ENCODE data around the gene USP27X. TPM values are rescaled to one million over a fixed set of nuclear protein-coding genes. Genes with fewer than 3 reads are reported as not detected.

USP27X gene
- total and polyA plus RNA-seq, 2 of the 4 experiments (the other 2 are of a cell fraction): 2.7 to 6.3 TPM

DNA sequence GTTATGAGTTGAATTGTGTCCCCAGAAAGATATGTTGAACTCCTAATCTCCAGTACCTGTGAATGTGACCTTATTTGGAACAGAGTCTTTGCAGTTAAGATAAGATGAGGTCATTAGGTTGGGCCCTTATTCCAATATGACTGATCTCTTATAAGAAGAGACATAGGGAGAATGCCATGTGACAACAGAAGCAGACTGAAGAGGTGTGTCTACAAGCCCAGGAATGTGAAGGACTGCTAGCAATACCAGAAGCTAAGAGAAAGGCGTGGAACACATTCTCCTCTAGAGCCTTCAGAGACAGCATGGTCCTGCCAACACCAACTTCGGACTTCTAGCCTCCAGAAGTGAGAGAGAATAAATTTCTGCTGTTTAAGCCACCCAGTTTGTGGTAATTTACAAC, 22.5 kb upstream of the USP27X start:
- no peak overlapping the region for H3K27ac ChIP-seq (ENCODE audit: insufficient read depth, low read length)
- H3K4ac ChIP-seq (ENCODE audit: low read depth, low read length): no peak overlapping the region
- in situ Hi-C loops (cut with MboI; ENCODE audit: low sequenced_read_pairs): no loop called here
- no peak overlapping the region for H2BK120ac ChIP-seq (ENCODE audit: low read depth, low read length)
- ATAC-seq (ENCODE audit: low read depth): no peak
- H3K14ac ChIP-seq (replicated peaks; ENCODE audit: low read depth, low read length): no peak overlapping the region
- intact Hi-C loops (cut with micrococcal nuclease): no loop called here
- no peak overlapping the region for H3K9ac ChIP-seq (ENCODE audit: low read depth, low read length)
- no peak overlapping the region for H3K4me3 ChIP-seq (ENCODE audit: insufficient read depth, low read depth, low read length)
- CTCF ChIA-PET: no interaction called here
- no peaks in the 10 kb centered on the region for H3K79me1 ChIP-seq (ENCODE audit: low read depth in 1 of 2, low read length in 2 of 2)
- no peaks in the 10 kb centered on the region for H3K9me1 ChIP-seq (ENCODE audit: insufficient read depth, low read length)
- POLR2A ChIA-PET (ENCODE audit: unreplicated experiment): no interaction called here
- H4K20me1 ChIP-seq (ENCODE audit: insufficient read depth, low read length): no peaks in the 10 kb centered on the region
- no peak overlapping the region for H4K91ac ChIP-seq (ENCODE audit: insufficient read depth, low read depth, low read length)
- no peak overlapping the region for H3K23ac ChIP-seq (ENCODE audit: low read depth, low read length)
- H3K9me3 ChIP-seq (ENCODE audit: control insufficient read depth, insufficient read depth, low read length): no peaks in the 10 kb centered on the region
- H2AK5ac ChIP-seq (ENCODE audit: low read depth, low read length): no peak overlapping the region
- H3K27me3 ChIP-seq (ENCODE audit: control insufficient read depth, insufficient read depth, low read length): peaks cover 7% of the 10 kb centered on the region
- no peak overlapping the region for H2AFZ ChIP-seq (replicated peaks; ENCODE audit: low read length, poor library complexity)
- no CpG with 5 or more reads among the region's 2 CpGs for WGBS, 2 experiments (ENCODE audit: extremely low coverage in 2 of 2, insufficient read length in 1 of 2)
- TF ChIP-seq, protein P1, sequence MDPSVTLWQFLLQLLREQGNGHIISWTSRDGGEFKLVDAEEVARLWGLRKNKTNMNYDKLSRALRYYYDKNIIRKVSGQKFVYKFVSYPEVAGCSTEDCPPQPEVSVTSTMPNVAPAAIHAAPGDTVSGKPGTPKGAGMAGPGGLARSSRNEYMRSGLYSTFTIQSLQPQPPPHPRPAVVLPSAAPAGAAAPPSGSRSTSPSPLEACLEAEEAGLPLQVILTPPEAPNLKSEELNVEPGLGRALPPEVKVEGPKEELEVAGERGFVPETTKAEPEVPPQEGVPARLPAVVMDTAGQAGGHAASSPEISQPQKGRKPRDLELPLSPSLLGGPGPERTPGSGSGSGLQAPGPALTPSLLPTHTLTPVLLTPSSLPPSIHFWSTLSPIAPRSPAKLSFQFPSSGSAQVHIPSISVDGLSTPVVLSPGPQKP (IDR thresholded peaks at IDR 0.05; ENCODE audit: borderline replicate concordance, low read depth, low read length): no peak
- TF ChIP-seq BHLHE40 (IDR thresholded peaks at IDR 0.05; ENCODE audit: low read depth, low read length) (no peak), POLR2A (IDR thresholded peaks at IDR 0.05; ENCODE audit: low read depth, low read length) (no peak), FOS (IDR thresholded peaks at IDR 0.05; ENCODE audit: low read depth, low read length) (no peak), RFX5 (IDR thresholded peaks at IDR 0.05; ENCODE audit: low read depth, low read length) (no peak), SMC3 (IDR thresholded peaks at IDR 0.05; ENCODE audit: low read depth, low read length) (no peak), MAFK (IDR thresholded peaks at IDR 0.05; ENCODE audit: low read depth, low read length) (no peak), RAD21 (IDR thresholded peaks at IDR 0.05; ENCODE audit: low read length) (no peak), MAZ (IDR thresholded peaks at IDR 0.05; ENCODE audit: borderline replicate concordance, low read depth, low read length) (no peak), CHD1 (IDR thresholded peaks at IDR 0.05; ENCODE audit: low read depth, low read length) (no peak), NFE2L2 (IDR thresholded peaks at IDR 0.05; ENCODE audit: low read depth, low read length) (no peak)
- TF ChIP-seq, protein P2, sequence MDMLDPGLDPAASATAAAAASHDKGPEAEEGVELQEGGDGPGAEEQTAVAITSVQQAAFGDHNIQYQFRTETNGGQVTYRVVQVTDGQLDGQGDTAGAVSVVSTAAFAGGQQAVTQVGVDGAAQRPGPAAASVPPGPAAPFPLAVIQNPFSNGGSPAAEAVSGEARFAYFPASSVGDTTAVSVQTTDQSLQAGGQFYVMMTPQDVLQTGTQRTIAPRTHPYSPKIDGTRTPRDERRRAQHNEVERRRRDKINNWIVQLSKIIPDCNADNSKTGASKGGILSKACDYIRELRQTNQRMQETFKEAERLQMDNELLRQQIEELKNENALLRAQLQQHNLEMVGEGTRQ (IDR thresholded peaks at IDR 0.05; ENCODE audit: low read depth, low read length): no peak
- dilution Hi-C loops (cut with HindIII; ENCODE audit: low sequenced_read_pairs, unreplicated experiment): no loop called here
- H3K36me3 ChIP-seq (ENCODE audit: control insufficient read depth, insufficient read depth, low read length): no peaks in the 10 kb centered on the region
- H2BK20ac ChIP-seq (ENCODE audit: low read depth, low read length): no peak overlapping the region
- no TSS peak for BruUV-seq (replicated peaks)
- no peak overlapping the region for H2BK5ac ChIP-seq (ENCODE audit: low read depth, low read length, poor library complexity, severe bottlenecking)
- no peak overlapping the region for H2AK9ac ChIP-seq (replicated peaks; ENCODE audit: low read depth, low read length, poor library complexity)
- H3K56ac ChIP-seq (ENCODE audit: extremely low read depth, insufficient read depth, low read length): no peak overlapping the region
- H4K8ac ChIP-seq (ENCODE audit: low read depth in 2 of 2, low read length in 2 of 2): no peak overlapping the region
- no peak overlapping the region for H2BK15ac ChIP-seq (ENCODE audit: low read depth, low read length)
- no peak overlapping the region for H4K5ac ChIP-seq (ENCODE audit: low read depth, low read length)
- H3K4me1 ChIP-seq (ENCODE audit: control insufficient read depth, insufficient read depth, low read length): no peaks in the 10 kb centered on the region
- no peak overlapping the region for H3K18ac ChIP-seq (ENCODE audit: low read depth, low read length)
- no peak for DNase-seq
- H3K4me2 ChIP-seq (ENCODE audit: low read depth, low read length): no peak overlapping the region
